ENCODE data around the gene SH2D2A. TPM values are rescaled to one million over a fixed set of nuclear protein-coding genes. Genes with fewer than 3 reads are reported as not detected.
A peak's percentile ranks its signal among the peaks of the same experiment; 100 is the strongest.

Gene SH2D2A
- total RNA-seq, 1 donor from 2014 or later: 0.78 TPM

GRCh38 chr1:156805766-156806511 lies 10.7 kb downstream of the SH2D2A start:
- no peak for ATAC-seq
- no peak for DNase-seq (ENCODE audit: low spot score)

- no peak for DNase-seq (ENCODE audit: low spot score)
- ATAC-seq: peak; percentile 47
Measured at GRCh38 chr1:156804572-156805243, 11.9 kb downstream of the SH2D2A start.

- DNase-seq (ENCODE audit: low spot score): no peak
- ATAC-seq: no peak
Measured at GRCh38 chr1:156804026-156804425, 12.6 kb downstream of the SH2D2A start.

GRCh38 chr1:156803086-156803851 lies 13.4 kb downstream of the SH2D2A start:
- ATAC-seq: no peak
- no peak for DNase-seq (ENCODE audit: low spot score)

GRCh38 chr1:156802421-156802935 lies 14.2 kb downstream of the SH2D2A start:
- ATAC-seq (no peak), DNase-seq (ENCODE audit: low spot score) (no peak)

- ATAC-seq (no peak), DNase-seq (ENCODE audit: low spot score) (no peak)
Measured at GRCh38 chr1:156801409-156802121, 15.1 kb downstream of the SH2D2A start.

GRCh38 chr1:156797212-156797871 lies 19.3 kb downstream of the SH2D2A start:
- DNase-seq (ENCODE audit: low spot score) (no peak), ATAC-seq (peak; percentile 86)

GRCh38 chr1:156796340-156797097 lies 20.1 kb downstream of the SH2D2A start:
- DNase-seq (ENCODE audit: low spot score) (no peak), ATAC-seq (peak; percentile 20)

GRCh38 chr1:156795787-156796186 lies 20.9 kb downstream of the SH2D2A start:
- ATAC-seq: peak; percentile 33
- DNase-seq (ENCODE audit: low spot score): no peak

GRCh38 chr1:156795374-156795733 lies 21.3 kb downstream of the SH2D2A start:
- ATAC-seq: no peak

GRCh38 chr1:156794506-156795373 lies 21.9 kb downstream of the SH2D2A start:
- DNase-seq (ENCODE audit: low spot score): no peak
- ATAC-seq: no peak

More at GRCh38 chr1:156795374-156795733, 21.3 kb downstream of the SH2D2A start:
- DNase-seq (ENCODE audit: low spot score): no peak

GRCh38 chr1:156789621-156790318 lies 26.9 kb downstream of the SH2D2A start:
- DNase-seq (ENCODE audit: low spot score) (no peak), ATAC-seq (no peak)

- ATAC-seq: no peak
Measured at GRCh38 chr1:156788136-156788535, 28.5 kb downstream of the SH2D2A start.

GRCh38 chr1:156786640-156787039 lies 30.0 kb downstream of the SH2D2A start:
- ATAC-seq: no peak
- no peak for DNase-seq (ENCODE audit: low spot score)

More at GRCh38 chr1:156788136-156788535, 28.5 kb downstream of the SH2D2A start:
- no peak for DNase-seq (ENCODE audit: low spot score)

- DNase-seq (ENCODE audit: low spot score): no peak
- ATAC-seq: peak; percentile 23
Measured at GRCh38 chr1:156785458-156785857, 31.2 kb downstream of the SH2D2A start.

GRCh38 chr1:156781585-156782186 lies 35.0 kb downstream of the SH2D2A start:
- ATAC-seq: peak; percentile 27
- DNase-seq (ENCODE audit: low spot score): no peak

- ATAC-seq: no peak
- DNase-seq (ENCODE audit: low spot score): no peak
Measured at GRCh38 chr1:156777573-156777972, 39.1 kb downstream of the SH2D2A start.
